SK-MEL-5 (cell line): ENCODE data around the gene TEX53. TPM values are rescaled to one million over a fixed set of nuclear protein-coding genes. Genes with fewer than 3 reads are reported as not detected.

ENCODE experiments used
- DNase-seq: peaks from one replicate; pipeline ENCODE4 v3.0.0-alpha.2; 2016; ENCODE audit warnings: low read depth, low spot score
- in situ Hi-C: cut with HindIII; loops from 2 replicates; pipeline ENCODE4 v1.10.0; 2016; ENCODE audit warnings: low sequenced_read_pairs, high pct_unique_total_duplicates, low pct_unique_long_range_greater_than_20kb
- polyA plus RNA-seq, 2 experiments: library from polyadenylated mRNA; depleted of rRNA; stranded (reverse); fragments of >200 nt; gene quantifications; 2 replicates each; pipeline ENCODE4 v1.2.3, GENCODE V29; 2015
- total RNA-seq: library from RNA; depleted of rRNA; stranded (reverse); fragments of >200 nt; shearing (Covaris generic); gene quantifications from 2 replicates; pipeline ENCODE4 v1.2.3, GENCODE V29; 2014; rRNA removed

Gene TEX53
- total RNA-seq = not detected in 2 replicates
- not detected in 2 replicates for polyA plus RNA-seq (2015; cell fraction: cytosol; rRNA removed)
- polyA plus RNA-seq (2015; cell fraction: nucleus; rRNA removed) = not detected in 2 replicates

DNA sequence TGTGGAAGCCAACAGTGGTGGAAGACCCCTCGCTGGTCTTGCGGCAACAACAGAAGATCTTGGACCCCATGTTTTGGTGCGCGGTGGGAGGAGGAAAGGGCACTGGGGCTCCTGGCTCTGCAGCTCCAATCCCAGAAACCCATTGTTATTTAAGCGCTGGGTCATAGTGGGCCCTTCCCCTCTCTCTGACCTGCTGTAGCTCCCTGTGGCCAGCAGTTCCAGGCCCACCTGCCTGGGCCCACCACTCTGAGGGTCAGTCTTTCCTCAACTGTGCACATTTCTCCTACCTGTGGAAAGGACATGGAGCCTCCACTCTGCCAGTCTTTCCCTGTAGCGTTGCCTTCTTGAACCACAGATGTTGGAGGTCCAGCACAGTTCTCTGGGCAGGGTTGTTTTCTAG is at the start of gene TEX53:
Gene TEX53, minus strand, starts transcription at position 101 of the 400 bp plus-strand sequence. Its CDS starts 31 bp downstream, at position 70.
- in situ Hi-C loops = no loop called here
- DNase-seq = no peak

DNA sequence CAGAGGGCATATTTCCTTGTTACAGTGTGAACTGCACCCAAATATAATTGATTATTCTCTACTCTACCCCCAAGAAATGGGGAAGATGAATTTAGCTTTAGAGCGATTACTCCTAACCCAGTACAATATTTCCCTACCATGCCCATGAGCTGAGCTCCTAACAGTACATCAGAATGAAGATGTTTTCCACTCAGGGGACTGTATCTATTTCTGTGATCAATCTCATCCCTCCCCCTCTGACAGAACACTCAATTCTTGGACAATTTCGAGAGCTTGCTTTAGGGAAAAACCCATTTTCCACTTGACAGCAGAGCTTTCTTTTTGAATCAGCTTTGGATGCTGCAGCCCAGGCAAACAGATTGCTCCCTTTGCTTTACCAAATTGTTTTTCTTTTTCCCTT is 49.1 kb upstream of the TEX53 start:
- in situ Hi-C loops = no loop called here
- no peak for DNase-seq

DNA sequence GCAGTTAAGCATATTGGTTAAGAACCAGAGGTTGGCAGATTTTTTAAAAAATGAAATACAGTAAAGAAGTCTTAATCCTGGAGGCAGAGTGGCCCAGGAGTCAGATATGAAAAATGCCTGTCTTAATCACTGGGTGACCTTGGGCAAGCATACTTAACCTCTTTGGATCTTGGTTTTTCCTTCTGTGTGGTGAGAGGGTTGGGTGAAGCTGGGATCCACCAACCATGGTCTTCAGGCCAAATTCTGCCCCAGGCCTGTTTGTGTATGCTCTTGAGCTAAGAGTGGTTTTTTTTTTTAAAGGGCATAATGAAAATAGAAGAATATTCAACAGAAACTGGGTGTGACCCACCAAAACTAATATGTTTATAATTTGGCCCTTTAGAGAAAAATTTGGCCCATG is 44.4 kb upstream of the TEX53 start:
- DNase-seq = no peak
- in situ Hi-C loops = no loop called here

DNA sequence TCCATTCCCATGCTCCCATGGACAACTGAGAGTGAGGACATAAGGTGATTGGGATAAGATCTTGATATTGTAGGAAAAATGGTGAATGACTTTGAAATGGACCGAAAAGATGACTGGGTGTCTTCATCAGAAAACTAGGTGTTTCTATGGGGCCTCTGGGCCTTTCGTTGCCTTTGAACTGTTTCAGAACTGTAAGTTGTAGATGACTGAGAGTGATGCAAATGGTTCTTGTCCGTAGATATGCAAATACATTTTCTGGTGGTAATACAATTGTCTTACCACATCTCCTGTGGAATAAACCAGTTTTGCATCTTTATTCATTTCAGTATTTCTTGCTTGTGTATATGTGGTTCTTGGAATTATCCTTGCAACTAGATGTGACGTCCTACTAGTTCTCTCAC is 40.3 kb upstream of the TEX53 start:
- in situ Hi-C loops = no loop called here
- DNase-seq = no peak

DNA sequence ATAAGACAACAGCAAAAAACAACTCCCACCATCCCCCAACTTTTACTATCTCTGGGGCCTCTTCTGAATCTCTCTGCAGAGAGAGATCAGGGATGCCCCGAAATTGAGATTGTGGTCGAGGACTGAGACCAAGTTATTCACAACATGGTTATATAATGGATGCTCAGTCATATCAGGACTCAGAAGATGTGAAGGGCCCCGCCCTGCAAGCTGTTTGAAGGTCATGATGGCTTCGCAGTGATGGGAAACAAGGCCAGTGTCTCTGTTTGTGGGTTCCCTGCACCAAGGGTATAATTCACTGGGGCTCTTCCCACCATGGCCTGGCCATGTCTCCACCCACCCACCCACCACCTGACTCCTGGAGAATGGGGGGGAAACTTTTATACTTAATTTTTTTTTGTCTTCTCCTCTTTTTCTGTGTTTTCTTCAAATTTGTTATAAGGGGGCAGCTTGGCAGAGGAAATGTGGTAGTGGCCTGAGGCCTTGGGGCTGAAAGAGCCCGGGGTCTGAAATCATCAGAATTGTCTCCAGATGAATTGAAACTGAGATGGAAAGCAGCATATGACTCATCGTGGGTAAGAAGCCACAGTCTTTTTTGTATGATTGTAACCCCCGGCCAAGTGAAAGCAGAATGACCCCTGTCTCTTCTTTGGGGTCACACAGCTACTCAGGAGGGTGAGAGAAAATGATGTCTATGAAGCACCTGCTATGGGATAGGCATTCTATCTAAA is 39.4 kb upstream of the TEX53 start:
- in situ Hi-C loops = no loop called here
- DNase-seq = no peak

DNA sequence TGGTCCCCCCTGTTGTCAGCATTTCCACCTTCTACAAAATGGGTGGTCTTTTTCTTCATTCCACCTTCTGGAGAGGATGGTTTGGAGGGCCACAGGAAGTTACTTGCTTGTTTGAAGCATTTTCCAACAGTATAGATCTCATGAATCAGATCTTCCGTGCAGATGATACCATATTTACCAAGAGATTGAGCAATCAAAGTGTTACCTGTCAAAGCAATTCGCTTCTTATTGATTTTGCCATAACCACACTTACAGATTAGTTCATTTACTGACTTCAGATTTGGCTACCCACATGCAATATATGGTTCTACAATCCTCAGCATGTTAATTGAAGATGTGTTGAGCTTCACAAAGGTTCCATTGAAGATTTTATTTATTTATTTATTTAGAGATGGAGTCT is 38.3 kb upstream of the TEX53 start:
- no peak for DNase-seq
- in situ Hi-C loops = no loop called here

DNA sequence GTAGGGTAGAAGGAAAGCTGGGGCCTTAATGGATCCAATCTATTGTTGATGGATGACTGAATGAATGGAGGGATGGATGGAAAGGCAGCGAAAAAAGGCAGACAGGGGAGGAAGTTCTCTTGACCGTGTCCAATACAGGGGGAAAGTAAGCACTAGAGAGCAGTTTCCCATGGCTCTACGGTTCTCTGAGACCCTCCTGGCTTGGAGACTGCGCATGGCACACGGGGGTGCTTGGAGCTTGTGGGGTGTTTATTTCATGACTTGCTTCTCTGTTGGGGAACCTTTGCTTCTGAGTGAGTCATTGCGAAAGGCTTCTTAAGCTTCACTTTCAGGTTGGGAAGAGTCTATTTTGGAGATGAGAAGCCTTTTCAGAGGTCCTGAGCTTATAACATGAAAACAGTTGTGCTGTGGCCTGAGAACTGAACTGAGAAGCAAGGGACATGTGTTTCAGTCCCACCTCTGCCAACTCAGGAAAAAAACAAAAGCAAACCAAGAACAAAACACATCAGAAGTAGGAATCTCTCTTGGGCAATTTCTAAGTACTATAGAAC is 37.2 kb upstream of the TEX53 start:
- no peak for DNase-seq
- in situ Hi-C loops = no loop called here

DNA sequence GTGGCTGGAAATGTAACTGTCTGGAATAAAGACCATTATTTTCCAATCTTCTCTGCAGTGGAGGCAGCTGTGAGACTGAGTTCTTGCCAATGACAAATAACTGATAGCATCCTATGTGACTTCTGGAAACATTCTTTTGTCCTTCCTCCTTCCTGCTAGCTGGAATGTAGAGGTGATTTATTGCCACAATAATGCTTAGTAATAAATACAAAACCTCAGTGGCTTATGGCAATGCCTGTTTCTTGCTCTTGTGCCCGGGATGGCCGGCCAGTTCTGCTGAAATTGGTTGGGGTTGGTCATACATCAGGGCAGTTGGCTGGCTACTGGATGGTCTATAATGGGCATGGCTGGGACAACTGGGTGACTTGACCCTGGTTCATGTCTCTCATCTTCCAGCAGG is 36.5 kb upstream of the TEX53 start:
- no peak for DNase-seq
- in situ Hi-C loops = no loop called here

DNA sequence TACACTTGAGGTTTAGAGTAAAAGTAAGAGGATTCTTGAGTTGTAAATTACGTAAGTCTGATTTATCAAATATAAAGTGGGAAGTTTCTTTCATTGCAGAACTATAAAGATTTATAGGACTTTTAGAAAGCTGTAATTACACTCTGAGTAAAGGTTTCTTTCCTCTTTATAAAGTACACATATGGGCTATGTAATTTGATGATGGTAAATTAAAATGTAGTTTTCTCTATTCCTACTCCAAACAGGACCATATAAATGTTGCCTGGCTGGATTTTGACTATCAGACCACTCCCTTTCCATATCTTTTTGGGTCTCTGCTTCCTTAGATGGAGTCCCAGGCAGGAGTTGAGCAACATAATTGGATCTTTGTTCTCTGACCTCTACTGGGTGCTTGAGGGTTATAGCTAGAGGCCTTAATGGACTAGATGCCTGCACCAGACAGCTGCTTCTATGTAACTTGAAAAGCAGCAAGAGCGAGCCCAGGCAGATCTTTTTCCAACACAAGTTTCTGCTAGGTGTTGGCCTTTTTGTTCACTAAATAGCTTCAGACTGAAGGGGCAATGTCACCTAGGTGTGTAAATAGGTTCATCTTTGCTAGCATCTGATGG is 35.7 kb upstream of the TEX53 start:
- in situ Hi-C loops = no loop called here
- peak; percentile 27 for DNase-seq

DNA sequence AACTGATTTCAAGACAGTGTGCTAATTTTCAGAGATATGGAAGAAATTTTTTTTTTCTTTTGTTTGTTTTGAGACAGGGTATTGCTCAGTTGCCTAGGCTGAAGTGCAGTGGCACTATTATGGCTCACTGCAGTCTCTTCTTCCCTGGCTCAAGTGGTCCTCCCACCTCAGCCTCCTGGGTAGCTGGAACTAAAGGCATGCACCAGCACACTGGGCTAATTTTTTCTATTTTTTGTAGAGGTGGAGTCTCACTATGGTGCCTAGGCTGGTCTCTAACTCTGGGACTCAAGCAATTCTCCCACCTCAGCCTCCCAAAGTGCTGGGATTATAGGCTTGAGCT is 34.3 kb upstream of the TEX53 start:
- in situ Hi-C loops = no loop called here
- no peak for DNase-seq

DNA sequence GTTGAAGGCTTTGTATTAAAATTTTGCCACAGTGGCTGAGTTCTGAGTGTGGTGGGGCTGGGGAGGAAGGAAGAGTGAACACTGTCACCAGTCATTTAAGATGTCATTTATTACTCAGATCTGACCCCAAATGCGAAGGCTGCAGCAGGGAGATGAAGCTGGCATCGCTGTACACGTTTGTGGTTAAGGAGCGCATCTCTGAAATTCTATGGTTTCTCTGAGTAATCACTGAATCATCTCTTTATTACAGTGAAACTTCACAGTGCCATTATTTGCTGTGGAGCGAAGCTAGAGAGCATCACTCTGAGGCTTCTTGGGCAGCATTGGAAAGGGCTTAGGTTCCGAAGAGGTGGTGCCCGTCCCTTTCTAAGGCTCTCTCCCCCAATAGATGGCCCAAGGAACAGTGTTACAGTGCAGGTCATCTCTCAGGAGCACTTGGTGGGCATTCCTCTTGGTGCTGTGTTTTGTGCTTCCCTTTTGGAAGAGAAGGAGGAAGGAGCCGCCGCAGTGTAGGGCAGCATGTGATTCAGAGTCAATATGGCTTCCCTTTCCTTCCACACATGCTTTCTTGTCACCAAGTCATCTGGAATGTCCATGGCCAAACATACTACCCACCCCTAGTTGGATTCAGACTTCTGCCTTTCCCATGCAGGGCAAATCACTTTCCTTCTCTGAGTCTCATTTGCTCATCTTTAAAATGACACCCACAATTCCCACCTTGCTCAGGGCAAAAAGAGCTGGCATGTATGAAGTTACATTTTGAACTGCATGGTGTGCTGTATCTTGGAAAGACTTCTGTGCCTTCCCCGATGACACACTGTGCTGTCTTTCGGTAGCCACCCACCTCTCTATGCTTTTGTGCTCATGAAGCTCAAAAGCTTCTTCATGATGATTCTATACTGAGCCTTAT is 33.7 kb upstream of the TEX53 start:
- in situ Hi-C loops = no loop called here

DNA sequence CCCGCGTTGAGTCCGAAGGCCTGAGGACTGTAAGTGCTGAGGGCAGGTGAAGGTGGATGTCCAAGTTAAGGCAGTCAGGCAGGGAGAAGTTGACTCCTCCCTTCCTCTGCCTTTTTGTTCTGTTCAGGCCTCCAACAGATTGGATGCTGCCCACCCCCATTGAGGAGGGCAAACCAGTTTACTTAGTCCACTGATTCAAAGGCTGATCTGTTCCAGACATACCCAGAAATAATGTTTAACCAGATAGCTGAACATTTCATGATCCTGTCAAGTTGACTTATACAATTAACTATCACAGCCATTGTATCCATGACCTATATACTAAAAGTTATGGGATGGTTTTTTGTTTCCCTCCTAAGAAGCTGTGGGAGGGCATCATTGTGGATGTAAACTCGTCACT is 32.7 kb upstream of the TEX53 start:
- in situ Hi-C loops = no loop called here
- DNase-seq = no peak

More for the DNA sequence above, 33.7 kb upstream of the TEX53 start:
- DNase-seq = no peak

DNA sequence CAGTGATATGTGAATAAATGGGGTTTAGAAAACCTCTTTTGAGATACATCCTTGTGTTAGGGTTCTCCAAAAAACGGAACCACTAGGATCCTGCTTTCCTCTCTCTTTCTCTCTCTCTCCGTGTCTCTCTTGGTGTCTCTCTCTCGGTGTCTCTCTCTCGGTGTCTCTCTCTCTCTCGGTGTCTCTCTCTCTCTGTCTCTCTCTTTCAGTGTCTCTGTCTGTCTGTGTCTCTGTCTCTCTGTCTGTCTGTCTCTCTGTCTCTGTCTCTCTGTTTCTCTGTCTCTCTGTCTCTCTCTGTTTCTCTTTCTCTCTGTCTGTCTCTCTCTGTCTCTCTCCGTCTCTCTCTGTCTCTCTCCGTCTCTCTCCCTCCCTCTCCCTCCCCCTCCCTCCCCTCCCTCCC is 32.2 kb upstream of the TEX53 start:
- no peak for DNase-seq
- in situ Hi-C loops = no loop called here

DNA sequence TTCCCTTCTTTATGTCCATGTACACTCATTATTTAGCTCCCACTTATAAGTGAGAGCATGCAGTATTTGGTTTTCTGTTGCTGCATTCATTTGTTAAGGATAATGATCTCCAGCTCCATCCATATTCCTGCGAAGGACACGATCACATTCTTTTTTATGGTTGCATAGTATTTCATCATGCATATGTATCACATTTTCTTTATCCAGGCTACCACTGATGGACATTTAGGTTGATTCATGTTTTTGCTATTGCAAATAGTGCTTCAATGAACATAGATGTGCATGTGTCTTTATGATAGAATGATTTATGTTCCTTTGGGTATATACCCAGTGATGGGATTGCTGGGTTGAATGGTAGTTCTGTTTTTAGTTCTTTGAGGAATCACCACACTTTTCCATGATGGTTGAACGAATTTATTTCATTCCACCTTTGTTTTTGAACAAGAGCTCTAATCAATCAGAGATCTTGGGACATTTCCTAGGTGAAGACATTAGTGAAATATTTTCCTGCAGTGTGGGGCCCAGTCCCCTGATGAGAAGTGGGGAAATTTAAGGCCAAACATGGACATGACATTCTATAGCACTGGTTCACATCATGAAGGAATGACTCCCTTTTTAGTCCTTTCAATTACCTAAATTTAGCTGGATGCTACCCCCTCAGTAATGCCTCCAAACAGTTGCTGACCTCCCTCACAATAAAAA is 31.5 kb upstream of the TEX53 start:
- no peak for DNase-seq
- in situ Hi-C loops = no loop called here

DNA sequence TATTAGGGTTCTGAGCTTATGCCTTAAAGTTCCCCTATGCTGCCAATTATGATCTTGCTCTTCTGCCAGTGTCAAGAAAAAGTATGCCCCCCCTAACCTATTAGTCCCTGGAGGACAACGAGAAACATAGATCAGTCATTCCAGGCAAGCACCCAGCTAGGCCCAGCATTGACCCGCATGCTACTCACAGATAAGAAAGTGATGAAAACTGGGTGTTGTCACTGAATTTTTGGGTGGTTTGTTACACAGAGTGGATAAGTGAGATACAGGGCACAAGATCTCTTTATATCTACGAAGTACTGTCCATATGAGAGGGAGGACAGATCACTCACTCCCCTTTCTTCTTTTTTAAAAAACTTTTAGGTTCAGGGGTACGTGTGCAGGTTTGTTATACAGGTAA is 30.8 kb upstream of the TEX53 start:
- no peak for DNase-seq
- in situ Hi-C loops = no loop called here

DNA sequence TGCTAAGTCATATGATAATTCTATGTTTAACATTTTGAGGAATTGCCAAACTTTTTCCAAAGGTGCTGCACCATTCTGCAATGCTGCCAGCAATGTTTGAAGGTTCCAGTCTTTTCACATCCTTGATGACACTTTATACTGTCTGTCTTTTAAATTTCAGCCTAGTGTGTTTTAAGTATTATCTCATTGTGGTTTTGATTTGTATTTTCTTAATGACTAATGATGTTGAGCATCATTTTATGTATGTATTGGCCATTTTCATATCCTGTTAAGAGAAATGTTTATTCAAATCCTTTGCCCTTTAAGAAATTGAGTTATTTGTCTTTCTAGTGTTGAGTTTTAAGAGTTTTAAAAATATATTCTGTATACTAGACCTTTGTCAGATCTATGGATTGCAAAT is 29.4 kb upstream of the TEX53 start:
- in situ Hi-C loops = no loop called here
- no peak for DNase-seq

DNA sequence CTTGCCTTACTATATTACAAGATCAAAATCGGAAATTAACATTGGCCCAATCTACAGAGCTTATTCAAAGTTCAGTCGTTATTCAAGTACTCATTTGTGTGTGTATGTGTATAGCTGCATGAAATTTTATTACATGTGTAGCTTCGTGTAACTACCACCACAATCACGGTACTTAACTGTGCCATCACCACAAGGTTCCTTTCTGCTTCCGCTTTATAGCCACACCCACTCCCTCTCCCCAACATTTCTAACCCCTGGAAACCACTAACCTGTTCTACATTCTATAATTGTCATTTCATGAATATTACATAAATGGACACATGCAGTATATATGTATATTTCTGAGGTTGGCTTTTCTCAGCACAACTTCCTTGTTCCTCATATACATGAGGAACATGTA is 28.3 kb upstream of the TEX53 start:
- in situ Hi-C loops = no loop called here
- DNase-seq = no peak

DNA sequence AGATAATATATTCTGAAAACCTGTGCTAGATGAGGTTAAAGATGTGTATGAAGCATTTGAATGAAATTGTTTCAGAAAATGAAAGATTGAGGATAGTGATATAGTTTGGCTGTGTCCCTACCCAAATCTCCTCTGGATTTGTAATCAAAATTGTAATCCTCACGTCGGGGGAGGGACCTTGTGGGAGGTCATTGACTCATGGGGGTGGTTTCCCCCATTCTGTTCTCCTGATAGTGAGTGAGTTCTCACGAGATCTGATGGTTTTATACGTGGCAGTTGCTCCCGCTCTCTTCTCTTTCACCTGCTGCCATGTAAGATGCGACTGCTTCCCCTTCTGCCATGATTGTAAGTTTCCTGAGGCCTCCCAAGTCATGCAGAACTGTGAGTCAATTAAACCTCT is 26.4 kb upstream of the TEX53 start:
- no peak for DNase-seq
- in situ Hi-C loops = no loop called here
